DND-41 (cell line): Measurements from ENCODE around the gene PANX2.

Experiments used
- ATAC-seq: fragments of 200-7000 bp; cut with Tn5 transposase; 3 replicates; pipeline ENCODE4 v1.9.1; 2021; ENCODE audit warnings: low read depth; ENCODE audit not compliant: insufficient read depth
- DNase-seq: peaks from one replicate; pipeline ENCODE4 v3.0.0-alpha.2; 2020
- H2AFZ ChIP-seq: 2 replicates; pipeline ENCODE4 v1.6.0; 2012; ENCODE audit warnings: low read depth, low read length
- H3K27ac ChIP-seq: 2 replicates; pipeline ENCODE4 v1.5.1; 2012; ENCODE audit warnings: low read length, inconsistent platforms
- H3K27me3 ChIP-seq: fragments of 200-600 bp; sonication (generic); 2 replicates; pipeline ENCODE4 v1.6.0; 2012; ENCODE audit warnings: low read length, mild to moderate bottlenecking, inconsistent platforms; ENCODE audit not compliant: insufficient read depth, poor library complexity
- H3K36me3 ChIP-seq: 2 replicates; pipeline ENCODE4 v1.5.1; 2012; ENCODE audit warnings: low read length, inconsistent platforms; ENCODE audit not compliant: insufficient read depth
- H3K4me1 ChIP-seq: 2 replicates; pipeline ENCODE4 v1.5.1; 2012; ENCODE audit warnings: mild to moderate bottlenecking, low read length; ENCODE audit not compliant: insufficient read depth
- H3K4me2 ChIP-seq: 2 replicates; pipeline ENCODE4 v1.6.0; 2012; ENCODE audit warnings: mild to moderate bottlenecking, moderate library complexity, low read length, inconsistent platforms; ENCODE audit not compliant: insufficient read depth
- H3K4me3 ChIP-seq, 2 experiments: fragments of 200-600 bp in 1 of 2; shearing (Covaris generic) in 1 of 2; 2 replicates each; pipeline ENCODE4 v1.5.1; 2012 to 2016; ENCODE audit warnings: inconsistent platforms in 2 of 2, low read length in 2 of 2, mild to moderate bottlenecking in 2 of 2, low read depth in 1 of 2, moderate library complexity in 1 of 2
- H3K79me2 ChIP-seq: 2 replicates; pipeline ENCODE4 v1.6.0; 2012; ENCODE audit warnings: low read length, inconsistent platforms; ENCODE audit not compliant: insufficient read depth
- H3K9ac ChIP-seq: 2 replicates; pipeline ENCODE4 v1.6.0; 2012; ENCODE audit warnings: low read depth, mild to moderate bottlenecking, inconsistent platforms, low read length, moderate library complexity
- H3K9me3 ChIP-seq: 2 replicates; pipeline ENCODE4 v1.5.1; 2012; ENCODE audit warnings: low read length, moderate library complexity, mild to moderate bottlenecking, inconsistent platforms; ENCODE audit not compliant: insufficient read depth, severe bottlenecking
- H4K20me1 ChIP-seq: 2 replicates; pipeline ENCODE4 v1.6.0; 2012; ENCODE audit warnings: low read length; ENCODE audit not compliant: insufficient read depth
- EZH2 ChIP-seq: IDR thresholded peaks from 3 replicates; pipeline ENCODE4 v1.6.1; 2012; ENCODE audit warnings: borderline replicate concordance, low read depth, mild to moderate bottlenecking, moderate library complexity, low read length, inconsistent platforms; ENCODE audit not compliant: severe bottlenecking
- TF ChIP-seq, protein P1 (sequence below): IDR thresholded peaks from 2 replicates; pipeline ENCODE4 v1.5.1; 2012; ENCODE audit warnings: borderline replicate concordance, low read length, moderate library complexity, mild to moderate bottlenecking; ENCODE audit not compliant: poor library complexity, severe bottlenecking; ENCODE audit errors: extremely low read depth

Gene PANX2

DNA sequence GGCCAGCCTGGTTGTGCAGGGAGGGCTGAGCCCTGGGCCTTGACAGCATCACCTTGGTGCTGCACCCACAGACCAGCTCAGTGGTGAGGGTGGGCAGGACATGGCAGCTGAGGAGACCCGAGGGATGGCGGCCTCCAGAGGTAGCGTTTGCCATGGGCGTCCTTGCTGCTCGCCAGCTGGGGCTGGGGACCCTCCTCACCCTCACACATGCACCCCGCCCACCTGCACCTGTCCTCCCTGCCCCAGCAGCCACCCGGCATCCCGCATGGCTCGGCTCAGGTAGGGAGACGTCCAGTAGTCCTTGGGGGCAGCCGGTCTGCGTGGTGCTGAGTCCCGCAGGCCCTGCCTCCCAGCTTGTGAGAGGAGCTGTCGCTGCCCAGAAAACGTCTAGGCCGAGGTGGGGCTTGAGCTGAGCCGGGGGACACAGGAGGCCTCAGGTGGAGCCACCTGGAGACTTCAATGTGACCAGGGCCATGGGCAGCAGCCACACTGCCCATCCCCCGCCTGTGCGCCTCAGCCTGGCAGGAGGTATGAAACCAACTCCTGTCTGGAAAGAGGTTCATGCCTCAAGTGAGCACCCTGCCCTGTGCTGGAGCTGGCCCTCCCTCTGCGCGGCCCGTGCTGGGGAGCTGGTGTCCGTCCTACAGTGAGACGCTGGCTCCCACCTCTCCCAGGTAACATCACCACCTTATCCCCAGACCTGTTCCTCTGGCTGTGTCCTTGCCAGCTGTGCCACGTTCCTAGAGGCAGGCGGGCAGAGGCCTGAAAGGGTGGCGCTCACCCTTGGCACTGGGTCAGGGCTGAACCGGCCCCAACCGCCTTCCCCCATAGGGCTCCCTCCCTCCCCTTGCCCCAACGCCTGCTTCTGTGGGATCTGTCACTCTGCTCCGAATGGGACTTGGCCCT, 11.9 kb downstream of the PANX2 start:
- no peak for TF ChIP-seq EZH2

DNA sequence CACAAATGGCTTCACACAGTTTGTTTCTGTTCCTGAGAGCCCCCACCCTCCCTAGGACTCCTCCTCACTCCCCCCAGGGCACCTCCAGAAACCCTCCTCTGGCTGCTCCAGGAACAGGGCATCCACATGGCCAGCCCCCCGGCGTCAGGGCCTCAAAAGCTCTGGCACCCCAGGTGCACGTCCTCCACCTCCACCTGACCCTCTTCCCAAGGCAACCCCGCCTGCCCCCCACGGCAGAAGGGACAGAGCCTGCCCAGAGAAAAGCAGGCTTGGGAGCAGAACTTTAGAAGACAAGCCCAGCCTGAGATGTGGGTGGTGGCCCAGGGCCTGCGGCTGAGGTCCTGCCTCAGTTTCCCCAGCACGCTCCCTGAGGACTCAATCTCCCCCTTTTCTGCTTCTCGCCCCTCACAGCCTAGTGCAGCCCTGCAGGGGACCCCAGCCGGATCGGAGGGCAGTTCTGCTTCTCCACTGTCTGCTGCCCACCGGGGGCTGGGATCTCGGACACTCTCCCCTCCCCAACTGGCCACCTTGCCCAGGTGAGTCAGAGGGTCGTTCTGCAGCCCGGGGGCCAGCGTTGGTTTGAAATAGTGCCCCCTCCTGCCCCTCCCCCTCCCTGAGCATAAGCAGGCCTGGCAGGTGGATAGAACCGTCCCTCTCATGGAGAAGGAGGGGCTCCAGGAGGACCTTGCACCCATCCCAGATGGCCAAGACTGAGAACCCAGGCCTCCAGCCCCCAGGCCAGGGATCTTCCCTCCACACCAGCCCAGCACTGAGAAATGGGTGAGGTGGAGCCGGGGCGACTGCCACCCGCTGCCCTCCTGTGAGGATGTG, 12.8 kb downstream of the PANX2 start:
- Histone ChIP-seq H3K4me3 (no peak overlapping the region), H4K20me1 (peaks cover 13% of the 10 kb centered on the region), H3K4me2 (no peak overlapping the region), H2AFZ (no peak overlapping the region), H3K27ac (no peak overlapping the region), H3K9ac (no peak overlapping the region), H3K27me3 (no peaks in the 10 kb centered on the region), H3K4me1 (peaks cover 23% of the 10 kb centered on the region), H3K79me2 (peaks cover 27% of the 10 kb centered on the region), H3K9me3 (no peaks in the 10 kb centered on the region), H3K36me3 (peaks cover 2% of the 10 kb centered on the region; the same call in 1 of the 2 replicates)
- TF ChIP-seq EZH2: no peak
- TF ChIP-seq, protein P1, sequence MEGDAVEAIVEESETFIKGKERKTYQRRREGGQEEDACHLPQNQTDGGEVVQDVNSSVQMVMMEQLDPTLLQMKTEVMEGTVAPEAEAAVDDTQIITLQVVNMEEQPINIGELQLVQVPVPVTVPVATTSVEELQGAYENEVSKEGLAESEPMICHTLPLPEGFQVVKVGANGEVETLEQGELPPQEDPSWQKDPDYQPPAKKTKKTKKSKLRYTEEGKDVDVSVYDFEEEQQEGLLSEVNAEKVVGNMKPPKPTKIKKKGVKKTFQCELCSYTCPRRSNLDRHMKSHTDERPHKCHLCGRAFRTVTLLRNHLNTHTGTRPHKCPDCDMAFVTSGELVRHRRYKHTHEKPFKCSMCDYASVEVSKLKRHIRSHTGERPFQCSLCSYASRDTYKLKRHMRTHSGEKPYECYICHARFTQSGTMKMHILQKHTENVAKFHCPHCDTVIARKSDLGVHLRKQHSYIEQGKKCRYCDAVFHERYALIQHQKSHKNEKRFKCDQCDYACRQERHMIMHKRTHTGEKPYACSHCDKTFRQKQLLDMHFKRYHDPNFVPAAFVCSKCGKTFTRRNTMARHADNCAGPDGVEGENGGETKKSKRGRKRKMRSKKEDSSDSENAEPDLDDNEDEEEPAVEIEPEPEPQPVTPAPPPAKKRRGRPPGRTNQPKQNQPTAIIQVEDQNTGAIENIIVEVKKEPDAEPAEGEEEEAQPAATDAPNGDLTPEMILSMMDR: no peak
- DNase-seq (no peak), ATAC-seq (no peak)

More for the DNA sequence above, 11.9 kb downstream of the PANX2 start:
- Histone ChIP-seq H4K20me1 (peaks cover 9% of the 10 kb centered on the region), H3K9ac (no peak overlapping the region), H3K9me3 (no peaks in the 10 kb centered on the region), H3K4me3 (no peak overlapping the region), H3K27me3 (no peaks in the 10 kb centered on the region), H3K79me2 (peaks cover 19% of the 10 kb centered on the region), H2AFZ (no peak overlapping the region), H3K4me1 (peaks cover 14% of the 10 kb centered on the region), H3K4me2 (no peak overlapping the region), H3K36me3 (no peaks in the 10 kb centered on the region), H3K27ac (no peak overlapping the region)
- ATAC-seq: no peak
- no peak for DNase-seq

DNA sequence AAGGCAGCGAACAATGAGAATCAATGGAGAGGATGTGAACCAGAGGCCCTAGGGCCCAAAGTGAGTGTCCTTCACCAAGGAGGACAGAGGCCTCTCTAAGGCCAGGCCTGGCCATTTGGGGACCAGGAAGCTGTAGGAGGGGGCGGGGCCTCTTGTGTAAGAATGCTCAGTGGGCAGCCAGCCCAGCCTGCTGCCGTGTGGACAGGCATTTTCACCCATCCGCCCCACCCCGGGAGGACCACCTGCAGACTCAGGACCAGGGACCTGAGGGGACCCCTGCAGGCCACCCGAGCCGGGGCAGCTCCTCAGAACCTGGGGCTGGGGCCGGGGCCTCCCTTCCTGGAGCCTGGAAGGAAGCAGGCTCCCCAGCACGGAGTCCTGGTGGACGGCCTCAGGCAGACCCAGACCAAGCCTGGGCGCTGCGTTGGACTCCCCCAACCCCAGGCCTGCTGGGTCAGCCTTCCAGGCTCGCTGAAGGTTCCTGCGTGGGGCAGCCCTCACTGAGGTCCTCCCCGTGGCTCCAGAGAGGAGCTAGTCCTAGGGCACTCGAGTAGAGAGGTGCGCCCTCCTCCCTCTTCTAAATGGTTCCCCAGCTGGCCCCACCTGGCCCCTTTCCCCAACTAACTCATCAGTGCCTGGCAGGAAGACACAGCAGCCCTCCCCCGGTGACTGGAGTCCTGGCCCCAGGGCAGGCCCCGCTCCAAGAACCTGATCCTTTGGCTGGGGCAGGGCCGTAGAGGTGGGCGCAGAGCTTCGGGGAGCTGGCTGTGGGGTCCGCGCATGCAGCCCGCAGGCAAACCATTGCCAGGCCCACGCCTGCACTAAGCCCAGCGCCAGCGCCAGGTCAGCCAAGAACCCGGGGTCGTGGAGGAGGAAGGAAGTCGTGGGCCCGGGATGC, 13.7 kb downstream of the PANX2 start:
- H3K36me3 ChIP-seq: peaks cover 11% of the 10 kb centered on the region
- ATAC-seq (no peak), DNase-seq (no peak)
- no peak overlapping the region for H3K9ac ChIP-seq
- peaks cover 36% of the 10 kb centered on the region for H3K79me2 ChIP-seq
- H3K27me3 ChIP-seq: no peaks in the 10 kb centered on the region
- H3K4me2 ChIP-seq: no peak overlapping the region
- H2AFZ ChIP-seq: no peak overlapping the region
- no peak overlapping the region for H3K27ac ChIP-seq
- H4K20me1 ChIP-seq: peaks cover 22% of the 10 kb centered on the region
- peaks cover 32% of the 10 kb centered on the region for H3K4me1 ChIP-seq
- TF ChIP-seq, protein P1: no peak
- TF ChIP-seq EZH2: no peak
- no peak overlapping the region for H3K4me3 ChIP-seq
- no peaks in the 10 kb centered on the region for H3K9me3 ChIP-seq
